ENCODE results near the gene UGT1A8.

Gene UGT1A8

DNA sequence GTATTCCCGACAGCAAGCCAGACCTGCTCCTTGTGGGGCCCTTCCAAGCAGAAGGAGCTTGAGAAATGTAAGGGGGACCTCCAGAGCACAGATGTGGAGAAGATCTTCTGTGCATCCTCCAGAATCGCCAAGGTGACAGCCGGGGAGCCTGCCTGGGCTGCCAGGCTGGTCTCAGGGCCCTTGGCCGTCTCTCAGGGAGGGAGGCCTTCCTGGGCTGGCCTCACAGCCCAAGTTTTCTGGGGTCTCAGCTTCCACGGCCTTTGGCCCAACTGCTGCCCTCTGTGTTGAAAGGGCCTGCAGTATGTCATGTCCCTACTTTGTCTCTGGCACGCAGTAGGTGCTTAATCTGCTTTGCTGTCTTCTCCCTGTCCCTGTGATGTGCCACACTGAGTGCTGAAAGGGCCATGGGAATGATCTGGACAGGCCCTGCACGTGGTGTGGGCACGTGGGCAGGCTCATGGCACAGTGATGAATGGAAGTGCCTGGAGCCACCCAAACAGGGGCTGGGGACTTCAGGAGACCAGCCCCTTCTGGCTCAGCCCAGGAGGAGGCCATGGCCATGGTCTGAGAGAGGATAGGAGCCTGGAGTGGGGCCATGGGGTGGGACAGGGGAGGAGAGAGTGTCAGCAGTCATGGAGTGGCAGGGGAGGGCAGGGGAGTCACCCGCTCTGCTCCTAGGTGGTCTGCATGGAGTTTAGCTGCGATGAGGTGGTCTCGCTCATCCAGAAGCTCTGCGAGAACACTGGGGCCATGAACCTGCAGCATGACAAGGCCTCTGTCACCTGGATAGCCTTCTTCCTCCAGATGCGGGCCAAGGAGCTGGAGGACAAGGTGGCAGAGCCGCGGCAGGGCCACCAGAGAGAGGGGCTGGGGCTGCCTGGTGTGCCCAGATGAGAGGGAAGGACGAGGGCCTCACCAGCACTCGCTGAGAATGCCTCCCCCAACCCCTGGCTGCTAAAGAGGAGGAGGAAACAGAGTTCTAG, 201.5 kb downstream of the UGT1A8 start:
- no peak for DNase-seq (ENCODE audit: extremely low spot score)
- ChIA-PET CTCF (no interaction called here), POLR2A (no interaction called here)
- TF ChIP-seq L3MBTL2 (conservative IDR thresholded peaks at IDR 0.05) = no peak
- TF ChIP-seq FOXK2 (IDR thresholded peaks at IDR 0.05) = no peak
- TF ChIP-seq ARNT (IDR thresholded peaks at IDR 0.05) = no peak
- no peak for TF ChIP-seq BHLHE40 (IDR thresholded peaks at IDR 0.05; ENCODE audit: borderline replicate concordance)
- no peak for TF ChIP-seq ZNF384 (IDR thresholded peaks at IDR 0.05)
- no peak for TF ChIP-seq FOXM1 (IDR thresholded peaks at IDR 0.05; ENCODE audit: borderline replicate concordance)
- no peak for TF ChIP-seq HDGF (IDR thresholded peaks at IDR 0.05; ENCODE audit: borderline replicate concordance)
- no peak for TF ChIP-seq TARDBP (IDR thresholded peaks at IDR 0.05)
- TF ChIP-seq, protein P1, sequence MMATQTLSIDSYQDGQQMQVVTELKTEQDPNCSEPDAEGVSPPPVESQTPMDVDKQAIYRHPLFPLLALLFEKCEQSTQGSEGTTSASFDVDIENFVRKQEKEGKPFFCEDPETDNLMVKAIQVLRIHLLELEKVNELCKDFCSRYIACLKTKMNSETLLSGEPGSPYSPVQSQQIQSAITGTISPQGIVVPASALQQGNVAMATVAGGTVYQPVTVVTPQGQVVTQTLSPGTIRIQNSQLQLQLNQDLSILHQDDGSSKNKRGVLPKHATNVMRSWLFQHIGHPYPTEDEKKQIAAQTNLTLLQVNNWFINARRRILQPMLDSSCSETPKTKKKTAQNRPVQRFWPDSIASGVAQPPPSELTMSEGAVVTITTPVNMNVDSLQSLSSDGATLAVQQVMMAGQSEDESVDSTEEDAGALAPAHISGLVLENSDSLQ (IDR thresholded peaks at IDR 0.05) = no peak
- no peak for TF ChIP-seq CTBP1 (IDR thresholded peaks at IDR 0.05; ENCODE audit: borderline replicate concordance)

DNA sequence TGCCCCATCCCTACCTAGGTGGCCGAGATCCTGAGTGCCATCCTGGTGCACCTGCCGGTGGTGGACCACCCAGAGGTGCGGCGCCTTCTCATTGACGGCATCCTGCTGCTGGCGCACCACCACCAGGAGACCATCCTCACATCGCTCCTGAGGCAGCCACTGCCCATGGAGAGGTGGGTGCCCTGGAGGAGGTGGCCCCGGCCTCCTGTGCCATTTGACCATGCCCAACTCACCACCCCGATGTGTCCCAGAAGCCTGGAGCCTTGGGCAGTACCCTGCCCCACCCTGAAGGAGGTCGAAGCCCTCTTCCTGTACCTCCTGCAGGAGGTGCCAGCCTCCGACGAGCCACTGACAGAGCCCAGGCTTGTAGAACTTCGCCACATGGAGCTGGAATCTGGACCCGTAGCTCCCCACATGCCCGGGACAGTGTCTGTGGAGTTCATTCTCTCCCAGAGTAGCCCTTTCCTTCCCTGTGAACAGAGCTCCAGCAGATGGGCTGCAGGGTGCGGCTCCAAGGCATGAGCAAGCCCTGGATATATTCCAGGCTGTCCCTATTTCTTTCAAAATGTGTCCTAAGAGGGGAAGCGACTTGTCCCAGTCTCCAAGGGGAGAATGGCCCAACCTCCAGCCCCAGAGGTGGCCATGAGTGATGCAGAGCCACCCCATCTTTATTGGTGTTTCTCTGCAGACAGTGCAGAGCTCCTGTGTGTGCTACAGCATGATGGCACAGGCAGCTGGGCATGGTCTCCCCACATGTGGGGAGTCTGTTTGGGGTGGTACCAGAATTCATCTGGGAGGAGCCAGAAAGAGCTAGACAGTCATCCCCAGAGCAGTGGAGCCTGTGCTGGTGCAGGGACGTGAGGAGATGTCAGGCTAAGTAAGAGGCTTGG, 202.7 kb downstream of the UGT1A8 start:
- TF ChIP-seq BHLHE40 (IDR thresholded peaks at IDR 0.05; ENCODE audit: borderline replicate concordance) (no peak), ELF4 (IDR thresholded peaks at IDR 0.05) (no peak), FOXM1 (IDR thresholded peaks at IDR 0.05; ENCODE audit: borderline replicate concordance) (no peak), FOXA1 (IDR thresholded peaks at IDR 0.05) (no peak), L3MBTL2 (conservative IDR thresholded peaks at IDR 0.05) (no peak), HDGF (IDR thresholded peaks at IDR 0.05; ENCODE audit: borderline replicate concordance) (no peak), TARDBP (IDR thresholded peaks at IDR 0.05) (no peak), ARNT (IDR thresholded peaks at IDR 0.05) (no peak), SUZ12 (IDR thresholded peaks at IDR 0.05) (no peak), LEF1 (IDR thresholded peaks at IDR 0.05; ENCODE audit: borderline replicate concordance) (no peak), FOXK2 (IDR thresholded peaks at IDR 0.05) (no peak), NFRKB (IDR thresholded peaks at IDR 0.05) (no peak), CTBP1 (IDR thresholded peaks at IDR 0.05; ENCODE audit: borderline replicate concordance) (no peak), SP1 (IDR thresholded peaks at IDR 0.05) (no peak), ZNF384 (IDR thresholded peaks at IDR 0.05) (no peak)
- TF ChIP-seq, protein P1 (IDR thresholded peaks at IDR 0.05) = no peak
- CTCF ChIA-PET = interaction anchor here (0.6 kb wide), 1 partner anchor 386 kb away, joined by 3 read pairs; no protein-coding TSS in a partner anchor
- DNase-seq (ENCODE audit: extremely low spot score) = no peak
- POLR2A ChIA-PET = no interaction called here

DNA sequence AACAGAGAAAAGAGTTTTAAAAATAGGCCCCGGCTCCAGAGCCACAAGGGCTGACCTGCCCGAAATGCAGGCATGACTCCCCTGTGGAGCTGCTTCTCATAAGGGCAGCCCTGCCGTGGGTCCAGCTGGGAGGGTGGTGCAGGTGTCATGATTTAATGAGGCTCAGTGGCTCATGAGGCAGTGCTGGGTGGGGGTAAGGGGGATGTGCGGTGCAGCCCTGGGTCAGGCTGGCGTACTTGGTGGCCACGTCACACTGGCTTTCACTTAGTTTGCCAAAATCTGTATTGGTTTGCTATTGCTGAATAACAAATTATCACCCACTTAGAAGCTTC, 203.3 kb downstream of the UGT1A8 start:
- ChIA-PET POLR2A (no interaction called here), CTCF (interaction anchor here (0.6 kb wide), 1 partner anchor 387 kb away, joined by 3 read pairs; no protein-coding TSS in a partner anchor)
- no peak for DNase-seq (ENCODE audit: extremely low spot score)
- TF ChIP-seq SP1 (IDR thresholded peaks at IDR 0.05) = no peak
- no peak for TF ChIP-seq TARDBP (IDR thresholded peaks at IDR 0.05)
- TF ChIP-seq ELF4 (IDR thresholded peaks at IDR 0.05) = no peak
- no peak for TF ChIP-seq CTBP1 (IDR thresholded peaks at IDR 0.05; ENCODE audit: borderline replicate concordance)
- TF ChIP-seq ARNT (IDR thresholded peaks at IDR 0.05) = no peak
- no peak for TF ChIP-seq L3MBTL2 (conservative IDR thresholded peaks at IDR 0.05)
- TF ChIP-seq LEF1 (IDR thresholded peaks at IDR 0.05; ENCODE audit: borderline replicate concordance) = no peak
- TF ChIP-seq BHLHE40 (IDR thresholded peaks at IDR 0.05; ENCODE audit: borderline replicate concordance) = no peak
- TF ChIP-seq, protein P1 (IDR thresholded peaks at IDR 0.05) = no peak
- no peak for TF ChIP-seq FOXA1 (IDR thresholded peaks at IDR 0.05)
- TF ChIP-seq ZNF384 (IDR thresholded peaks at IDR 0.05) = no peak
- no peak for TF ChIP-seq HDGF (IDR thresholded peaks at IDR 0.05; ENCODE audit: borderline replicate concordance)
- no peak for TF ChIP-seq FOXM1 (IDR thresholded peaks at IDR 0.05; ENCODE audit: borderline replicate concordance)
- TF ChIP-seq FOXK2 (IDR thresholded peaks at IDR 0.05) = no peak
- no peak for TF ChIP-seq SUZ12 (IDR thresholded peaks at IDR 0.05)
- TF ChIP-seq NFRKB (IDR thresholded peaks at IDR 0.05) = no peak

DNA sequence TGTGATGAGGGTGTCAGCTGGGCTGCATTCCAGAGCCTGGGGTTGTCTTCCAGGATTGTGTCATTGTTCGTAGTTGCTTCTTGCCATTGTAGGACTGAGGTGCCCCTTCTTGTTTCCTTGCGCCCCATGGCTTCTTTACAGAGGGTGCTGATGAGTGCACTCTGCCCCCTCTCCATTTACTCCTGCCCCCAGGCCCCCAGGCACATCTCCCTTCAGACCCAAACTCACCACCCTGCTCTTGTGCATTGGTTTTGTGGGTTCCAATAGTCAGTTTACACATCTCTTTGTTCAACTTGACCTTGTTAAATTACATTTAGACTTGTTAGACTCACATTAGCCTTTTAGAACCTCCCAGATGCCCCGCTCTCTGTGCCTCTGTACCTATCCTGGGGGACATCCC, 203.8 kb downstream of the UGT1A8 start:
- TF ChIP-seq FOXA1 (IDR thresholded peaks at IDR 0.05) = no peak
- CTCF ChIA-PET = no interaction called here
- no peak for DNase-seq (ENCODE audit: extremely low spot score)
- POLR2A ChIA-PET = no interaction called here

DNA sequence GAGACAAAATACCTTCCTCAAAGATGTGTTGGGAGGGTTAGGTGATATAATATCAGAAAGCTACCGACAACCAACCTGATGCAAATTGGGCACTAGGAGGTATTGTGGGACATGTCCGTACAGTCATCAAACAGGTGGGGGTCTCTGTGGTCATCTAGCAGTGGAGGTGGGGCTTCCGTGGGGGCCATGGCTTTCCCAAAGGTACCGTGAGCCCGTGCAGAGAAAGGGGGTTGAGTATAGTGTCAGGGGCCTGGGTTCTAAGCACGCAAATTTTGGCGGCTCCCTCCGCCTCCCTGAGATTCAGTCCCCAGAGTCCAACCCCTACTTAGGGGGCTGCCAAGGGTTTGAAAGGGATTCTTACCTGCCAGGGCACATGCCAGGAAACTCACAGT, 204.3 kb downstream of the UGT1A8 start:
- POLR2A ChIA-PET = no interaction called here
- DNase-seq (ENCODE audit: extremely low spot score) = no peak
- no peak for TF ChIP-seq L3MBTL2 (conservative IDR thresholded peaks at IDR 0.05)
- TF ChIP-seq BHLHE40 (IDR thresholded peaks at IDR 0.05; ENCODE audit: borderline replicate concordance) = no peak
- no peak for TF ChIP-seq SUZ12 (IDR thresholded peaks at IDR 0.05)
- TF ChIP-seq, protein P1 (IDR thresholded peaks at IDR 0.05) = no peak
- TF ChIP-seq CTBP1 (IDR thresholded peaks at IDR 0.05; ENCODE audit: borderline replicate concordance) = no peak
- no peak for TF ChIP-seq ARNT (IDR thresholded peaks at IDR 0.05)
- no peak for TF ChIP-seq NFRKB (IDR thresholded peaks at IDR 0.05)
- TF ChIP-seq LEF1 (IDR thresholded peaks at IDR 0.05; ENCODE audit: borderline replicate concordance) = no peak
- TF ChIP-seq FOXA1 (IDR thresholded peaks at IDR 0.05) = no peak
- no peak for TF ChIP-seq TARDBP (IDR thresholded peaks at IDR 0.05)
- no peak for TF ChIP-seq HDGF (IDR thresholded peaks at IDR 0.05; ENCODE audit: borderline replicate concordance)
- no peak for TF ChIP-seq ZNF384 (IDR thresholded peaks at IDR 0.05)
- no peak for TF ChIP-seq SP1 (IDR thresholded peaks at IDR 0.05)
- TF ChIP-seq ELF4 (IDR thresholded peaks at IDR 0.05) = no peak
- no peak for TF ChIP-seq FOXK2 (IDR thresholded peaks at IDR 0.05)
- CTCF ChIA-PET = interaction anchor here (1.1 kb wide), 1 partner anchor 21 kb away, joined by 3 read pairs; no protein-coding TSS in a partner anchor
